Measurements from ENCODE around the gene PPP4R3A.

- TF ChIP-seq CTCF (IDR thresholded peaks at IDR 0.05) (no peak), POLR2AphosphoS5 (IDR thresholded peaks at IDR 0.05) (no peak), POLR2A (IDR thresholded peaks at IDR 0.05) (no peak)
These were observed 26.2 kb upstream of the PPP4R3A start for GRCh38 chr14:91536327-91536726.

All from breast epithelium (tissue), 3 donors.